ENCODE results near the gene HBQ1. TPM values are rescaled to one million over a fixed set of nuclear protein-coding genes. Genes with fewer than 3 reads are reported as not detected.
A peak's percentile ranks its signal among the peaks of the same experiment; 100 is the strongest.
"Not testable (repeated sequence)": the region's sequence is repeated elsewhere in the genome, so short reads cannot be mapped to it uniquely, and the experiment has no call there.

The HBQ1 gene
- total RNA-seq, 1 experiment from 2014 or later = not detected

GRCh38 chr16:154217-155030, 25.8 kb upstream of the HBQ1 start:
- Histone ChIP-seq H3K9me3 (ENCODE audit: low read length) (no peaks in the 10 kb centered on the region), H3K79me2 (ENCODE audit: low read length) (no peaks in the 10 kb centered on the region), H3K4me2 (ENCODE audit: low read length) (peak overlapping the region; percentile 97), H3K9ac (ENCODE audit: low read length) (peak overlapping the region; percentile 41), H4K20me1 (ENCODE audit: low read length) (no peaks in the 10 kb centered on the region), H3K4me3 (ENCODE audit: low read length) (peak overlapping the region; percentile 74), H3K36me3 (ENCODE audit: low read depth, low read length) (no peaks in the 10 kb centered on the region), H3K27ac (ENCODE audit: low read length) (no peak overlapping the region), H2AFZ (ENCODE audit: low read length) (peak overlapping the region; percentile 95), H3K9me2 (replicated peaks; ENCODE audit: low read length) (no peaks in the 10 kb centered on the region), H3K4me1 (ENCODE audit: insufficient read depth, low read length) (peaks cover 7% of the 10 kb centered on the region; the same call in 1 of the 2 replicates), H3F3A (ENCODE audit: low read length, unreplicated experiment) (no peaks in the 10 kb centered on the region), H3K27me3 (ENCODE audit: low read length) (no peaks in the 10 kb centered on the region)
- no peak for TF ChIP-seq CTCF (conservative IDR thresholded peaks at IDR 0.05; ENCODE audit: low read depth, low read length)
- CTCF ChIA-PET = no interaction called here
- DNase-seq (no peak), ATAC-seq (peak; percentile 42)
- BruUV-seq (replicated peaks) = no TSS peak
- intact Hi-C loops (cut with micrococcal nuclease) = no loop called here
- POLR2A ChIA-PET (ENCODE audit: unreplicated experiment) = no interaction called here

- BruUV-seq (replicated peaks) = no TSS peak
- Histone ChIP-seq H3K27me3 (ENCODE audit: low read length) (no peaks in the 10 kb centered on the region), H4K20me1 (ENCODE audit: low read length) (no peaks in the 10 kb centered on the region), H3F3A (ENCODE audit: low read length, unreplicated experiment) (no peaks in the 10 kb centered on the region), H3K9me3 (ENCODE audit: low read length) (no peaks in the 10 kb centered on the region), H3K9me2 (replicated peaks; ENCODE audit: low read length) (no peaks in the 10 kb centered on the region), H2AFZ (ENCODE audit: low read length) (peak overlapping the region; percentile 95), H3K4me1 (ENCODE audit: insufficient read depth, low read length) (peaks cover 7% of the 10 kb centered on the region; the same call in 1 of the 2 replicates), H3K79me2 (ENCODE audit: low read length) (no peaks in the 10 kb centered on the region), H3K36me3 (ENCODE audit: low read depth, low read length) (no peaks in the 10 kb centered on the region), H3K27ac (ENCODE audit: low read length) (no peak overlapping the region), H3K4me2 (ENCODE audit: low read length) (peak overlapping the region; percentile 97), H3K4me3 (ENCODE audit: low read length) (peak overlapping the region; percentile 74), H3K9ac (ENCODE audit: low read length) (no peak overlapping the region; the same call in 1 of the 2 replicates)
- DNase-seq (no peak), ATAC-seq (no peak)
- ChIA-PET POLR2A (ENCODE audit: unreplicated experiment) (no interaction called here), CTCF (no interaction called here)
- intact Hi-C loops (cut with micrococcal nuclease) = no loop called here
- TF ChIP-seq EZH2 (IDR thresholded peaks at IDR 0.05; ENCODE audit: low read length, unreplicated experiment) = no peak
- TF ChIP-seq CTCF (conservative IDR thresholded peaks at IDR 0.05; ENCODE audit: low read depth, low read length) = no peak
- TF ChIP-seq EZH2phosphoT487 (IDR thresholded peaks at IDR 0.05; ENCODE audit: borderline replicate concordance, low read length) = no peak
Observed at GRCh38 chr16:155031-155398, 25.2 kb upstream of the HBQ1 start.

DNA sequence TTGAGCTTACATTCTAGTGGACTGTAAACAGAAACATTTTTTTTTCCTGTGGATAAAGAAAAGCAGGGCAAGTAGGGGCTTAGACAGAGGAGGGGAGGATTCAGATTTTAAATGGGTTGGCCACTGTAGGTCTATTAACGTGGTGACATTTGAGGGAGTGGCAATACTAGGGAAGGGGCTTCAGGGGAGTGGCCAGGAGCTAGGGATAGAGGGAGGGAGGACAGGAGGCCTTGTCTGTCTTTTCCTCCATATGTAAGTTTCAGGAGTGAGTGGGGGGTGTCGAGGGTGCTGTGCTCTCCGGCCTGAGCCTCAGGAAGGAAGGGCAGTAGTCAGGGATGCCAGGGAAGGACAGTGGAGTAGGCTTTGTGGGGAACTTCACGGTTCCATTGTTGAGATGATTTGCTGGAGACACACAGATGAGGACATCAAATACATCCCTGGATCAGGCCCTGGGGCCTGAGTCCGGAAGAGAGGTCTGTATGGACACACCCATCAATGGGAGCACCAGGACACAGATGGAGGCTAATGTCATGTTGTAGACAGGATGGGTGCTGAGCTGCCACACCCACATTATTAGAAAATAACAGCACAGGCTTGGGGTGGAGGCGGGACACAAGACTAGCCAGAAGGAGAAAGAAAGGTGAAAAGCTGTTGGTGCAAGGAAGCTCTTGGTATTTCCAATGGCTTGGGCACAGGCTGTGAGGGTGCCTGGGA, 21.0 kb upstream of the HBQ1 start:
- ChIA-PET POLR2A (ENCODE audit: unreplicated experiment) (no interaction called here), CTCF (no interaction called here)
- no peaks in the 10 kb centered on the region for H3K9me2 ChIP-seq (replicated peaks; ENCODE audit: low read length)
- no peaks in the 10 kb centered on the region for H4K20me1 ChIP-seq (ENCODE audit: low read length)
- no peaks in the 10 kb centered on the region for H3K36me3 ChIP-seq (ENCODE audit: low read depth, low read length)
- H2AFZ ChIP-seq (ENCODE audit: low read length) = no peak overlapping the region
- no TSS peak for BruUV-seq (replicated peaks)
- no peak overlapping the region for H3K27ac ChIP-seq (ENCODE audit: low read length)
- H3K4me2 ChIP-seq (ENCODE audit: low read length) = no peak overlapping the region
- intact Hi-C loops (cut with micrococcal nuclease) = no loop called here
- ATAC-seq = no peak
- TF ChIP-seq CTCF (conservative IDR thresholded peaks at IDR 0.05; ENCODE audit: low read depth, low read length) = no peak
- no peak for TF ChIP-seq EZH2 (IDR thresholded peaks at IDR 0.05; ENCODE audit: low read length, unreplicated experiment)
- no peak for TF ChIP-seq EZH2phosphoT487 (IDR thresholded peaks at IDR 0.05; ENCODE audit: borderline replicate concordance, low read length)
- no peak for DNase-seq
- H3K27me3 ChIP-seq (ENCODE audit: low read length) = no peaks in the 10 kb centered on the region
- no peaks in the 10 kb centered on the region for H3K9me3 ChIP-seq (ENCODE audit: low read length)
- H3K9ac ChIP-seq (ENCODE audit: low read length) = no peak overlapping the region
- peaks cover 7% of the 10 kb centered on the region; the same call in 1 of the 2 replicates for H3K4me1 ChIP-seq (ENCODE audit: insufficient read depth, low read length)
- H3F3A ChIP-seq (ENCODE audit: low read length, unreplicated experiment) = no peaks in the 10 kb centered on the region
- H3K4me3 ChIP-seq (ENCODE audit: low read length) = no peak overlapping the region
- H3K79me2 ChIP-seq (ENCODE audit: low read length) = no peaks in the 10 kb centered on the region

- intact Hi-C loops (cut with micrococcal nuclease); BruUV-seq (replicated peaks): not testable (repeated sequence)
Observed at GRCh38 chr16:160242-160641, 20.0 kb upstream of the HBQ1 start.

More at GRCh38 chr16:160242-160641, 20.0 kb upstream of the HBQ1 start:
- CTCF ChIA-PET; H4K20me1 ChIP-seq (ENCODE audit: low read length); POLR2A ChIA-PET (ENCODE audit: unreplicated experiment); H3K36me3 ChIP-seq (ENCODE audit: low read depth, low read length); H3K4me1 ChIP-seq (ENCODE audit: insufficient read depth, low read length); H3K27me3 ChIP-seq (ENCODE audit: low read length); H3K4me3 ChIP-seq (ENCODE audit: low read length); H2AFZ ChIP-seq (ENCODE audit: low read length); H3K4me2 ChIP-seq (ENCODE audit: low read length); H3F3A ChIP-seq (ENCODE audit: low read length, unreplicated experiment); H3K27ac ChIP-seq (ENCODE audit: low read length); H3K9ac ChIP-seq (ENCODE audit: low read length); H3K9me3 ChIP-seq (ENCODE audit: low read length); H3K9me2 ChIP-seq (replicated peaks; ENCODE audit: low read length); ATAC-seq; H3K79me2 ChIP-seq (ENCODE audit: low read length); DNase-seq: not testable (repeated sequence)
